Natural killer cell treated with Interleukin-12 subunit alpha and Interleukin-12 subunit beta and Interleukin-15 and Interleukin-18, amount 100 ng/mL, for 72 hours (primary cell): Measurements from ENCODE around the gene BICD1. TPM values are rescaled to one million over a fixed set of nuclear protein-coding genes. Genes with fewer than 3 reads are reported as not detected.

Experiments
- ATAC-seq, 2 donors: fragments of 150-1000 bp; cut with Tn5 transposase in 1 of 2; sonication (Bioruptor Pico), chemical (Tn5 transposase) in 1 of 2; 2 replicates each; pipeline ENCODE4 v1.10.0; 2021
- DNase-seq: peaks from one replicate; pipeline ENCODE4 v3.0.0; 2022; ENCODE audit warnings: low spot score
- H3K27ac Mint-ChIP-seq, 2 donors: 1 replicate in 1 of 2; 2 replicates in 1 of 2; pipeline ENCODE4 v1.8.0; 2022; ENCODE audit warnings: mixed read lengths in 2 of 2, mild to moderate bottlenecking in 1 of 2, moderate library complexity in 1 of 2
- H3K27me3 Mint-ChIP-seq, 2 donors: 1 replicate in 1 of 2; 2 replicates in 1 of 2; pipeline ENCODE4 v1.8.0; 2022; ENCODE audit warnings: mixed read lengths in 2 of 2
- H3K36me3 Mint-ChIP-seq: one replicate; pipeline ENCODE4 v1.8.0; 2022; ENCODE audit warnings: mixed read lengths
- H3K4me1 Mint-ChIP-seq, 2 donors: 1 replicate in 1 of 2; 2 replicates in 1 of 2; pipeline ENCODE4 v1.8.0; 2022; ENCODE audit warnings: low read depth in 2 of 2, mixed read lengths in 2 of 2, mild to moderate bottlenecking in 1 of 2
- H3K4me3 Mint-ChIP-seq: one replicate; pipeline ENCODE4 v1.8.0; 2022; ENCODE audit warnings: mixed read lengths
- H3K9me3 Mint-ChIP-seq: 2 replicates; pipeline ENCODE4 v1.8.0; 2022; ENCODE audit warnings: mixed read lengths
- total RNA-seq, 2 donors: library from RNA; stranded (reverse); gene quantifications; one replicate each; pipeline ENCODE4 v1.2.3, GENCODE V29; 2022

BICD1 gene
- total RNA-seq, 2 donors from 2014 or later = 16.6 to 34.4 TPM

GRCh38 chr12:32285021-32285420, 178.4 kb downstream of the BICD1 start:
- no peak overlapping the region for H3K4me3 Mint-ChIP-seq
- no peaks in the 10 kb centered on the region for H3K9me3 Mint-ChIP-seq
- DNase-seq (no peak), ATAC-seq (no peak)
- no peaks in the 10 kb centered on the region for H3K36me3 Mint-ChIP-seq
- no peaks in the 10 kb centered on the region for H3K27me3 Mint-ChIP-seq
- no peaks in the 10 kb centered on the region for H3K4me1 Mint-ChIP-seq
- no peak overlapping the region for H3K27ac Mint-ChIP-seq

- no peak for ATAC-seq
- Mint-ChIP-seq H3K4me3 (no peak overlapping the region), H3K27me3 (no peaks in the 10 kb centered on the region), H3K36me3 (no peaks in the 10 kb centered on the region), H3K4me1 (no peaks in the 10 kb centered on the region), H3K27ac (no peak overlapping the region), H3K9me3 (no peaks in the 10 kb centered on the region)
- no peak for DNase-seq
These were observed 178.8 kb downstream of the BICD1 start for GRCh38 chr12:32285489-32285888.

DNA sequence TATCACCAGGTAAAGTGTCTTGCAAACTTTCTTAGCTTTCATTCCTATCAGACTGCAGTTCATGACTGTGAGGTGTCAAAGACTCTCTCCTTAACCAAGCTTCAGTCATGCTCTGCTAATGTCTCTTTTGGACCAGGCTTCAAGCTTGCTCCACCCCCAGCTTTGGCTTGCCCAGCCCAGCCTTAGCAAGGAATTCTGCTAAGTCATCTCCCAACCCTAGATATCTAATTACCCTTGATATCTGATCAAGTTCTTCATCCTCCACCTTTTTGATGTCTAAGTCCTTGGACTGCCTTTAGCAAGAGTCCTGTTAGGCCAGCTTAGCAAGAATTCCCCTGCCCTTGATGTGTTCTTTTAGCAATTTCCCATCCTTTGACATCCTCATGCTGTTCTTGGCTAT, 183.8 kb downstream of the BICD1 start:
- Mint-ChIP-seq H3K9me3 (no peaks in the 10 kb centered on the region), H3K4me3 (no peak overlapping the region), H3K27me3 (no peaks in the 10 kb centered on the region), H3K36me3 (no peaks in the 10 kb centered on the region), H3K27ac (no peak overlapping the region), H3K4me1 (no peaks in the 10 kb centered on the region)
- ATAC-seq (no peak), DNase-seq (no peak)

DNA sequence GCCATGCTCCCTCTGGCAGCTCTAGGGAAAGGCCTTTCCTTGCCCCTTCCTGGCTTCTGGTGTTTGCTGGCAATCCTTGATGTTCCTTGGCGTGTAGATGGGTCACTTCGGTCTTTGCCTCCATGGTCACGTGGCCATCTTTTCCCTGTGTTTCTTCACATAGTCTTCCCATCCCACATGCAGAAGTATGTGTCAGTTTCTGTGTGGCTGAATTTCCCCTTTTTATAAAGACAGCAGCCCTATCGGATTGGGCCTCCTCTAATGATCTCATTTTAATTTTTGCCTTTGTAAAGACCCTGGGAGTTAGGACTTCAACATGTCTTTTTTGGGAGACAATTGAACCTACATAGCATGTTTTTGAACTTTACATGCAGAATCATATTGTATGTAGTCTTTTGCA, 185.5 kb downstream of the BICD1 start:
- Mint-ChIP-seq H3K27me3 (no peaks in the 10 kb centered on the region), H3K36me3 (no peaks in the 10 kb centered on the region)

GRCh38 chr12:32293808-32294419, 187.3 kb downstream of the BICD1 start:
- Mint-ChIP-seq H3K9me3 (no peaks in the 10 kb centered on the region), H3K4me1 (no peaks in the 10 kb centered on the region), H3K27me3 (no peaks in the 10 kb centered on the region), H3K27ac (no peak overlapping the region), H3K36me3 (no peaks in the 10 kb centered on the region), H3K4me3 (no peak overlapping the region)
- ATAC-seq (no peak), DNase-seq (no peak)

More for the DNA sequence above, 185.5 kb downstream of the BICD1 start:
- ATAC-seq (no peak), DNase-seq (no peak)
- H3K4me1 Mint-ChIP-seq = no peaks in the 10 kb centered on the region
- H3K9me3 Mint-ChIP-seq = no peaks in the 10 kb centered on the region
- H3K4me3 Mint-ChIP-seq = no peak overlapping the region
- no peak overlapping the region for H3K27ac Mint-ChIP-seq

- no peak overlapping the region for H3K27ac Mint-ChIP-seq
- no peaks in the 10 kb centered on the region for H3K9me3 Mint-ChIP-seq
- H3K36me3 Mint-ChIP-seq = no peaks in the 10 kb centered on the region
- H3K27me3 Mint-ChIP-seq = no peaks in the 10 kb centered on the region
- ATAC-seq (no peak), DNase-seq (no peak)
- no peaks in the 10 kb centered on the region for H3K4me1 Mint-ChIP-seq
- no peak overlapping the region for H3K4me3 Mint-ChIP-seq
These were observed 189.9 kb downstream of the BICD1 start for GRCh38 chr12:32296567-32296966.

DNA sequence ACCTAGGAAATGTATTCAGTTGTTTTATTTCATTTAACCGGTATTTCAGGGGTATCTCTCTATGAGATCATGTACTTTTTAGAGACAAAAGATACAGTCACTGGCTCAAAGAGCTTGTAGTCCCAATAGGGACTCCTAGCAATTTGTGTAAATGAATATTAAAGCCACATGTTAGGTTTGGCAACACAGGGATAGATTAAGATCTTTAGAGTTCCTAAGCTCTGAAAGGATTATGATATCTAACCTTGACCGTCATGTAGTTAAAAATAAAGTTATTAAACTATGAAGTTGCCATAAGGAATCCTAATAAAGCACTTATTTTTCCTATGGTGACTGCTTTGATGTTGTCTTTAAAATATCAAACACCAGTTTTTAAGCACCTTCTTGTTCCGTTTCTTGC, 192.3 kb downstream of the BICD1 start:
- ATAC-seq (no peak), DNase-seq (no peak)
- no peak overlapping the region for H3K4me3 Mint-ChIP-seq
- H3K27me3 Mint-ChIP-seq = no peaks in the 10 kb centered on the region
- H3K4me1 Mint-ChIP-seq = no peaks in the 10 kb centered on the region
- no peaks in the 10 kb centered on the region for H3K9me3 Mint-ChIP-seq
- no peak overlapping the region for H3K27ac Mint-ChIP-seq
- H3K36me3 Mint-ChIP-seq = no peaks in the 10 kb centered on the region

- no peak for DNase-seq
- H3K9me3 Mint-ChIP-seq = no peaks in the 10 kb centered on the region
- H3K27me3 Mint-ChIP-seq = no peaks in the 10 kb centered on the region
- H3K4me1 Mint-ChIP-seq = no peaks in the 10 kb centered on the region
- H3K36me3 Mint-ChIP-seq = no peaks in the 10 kb centered on the region
- H3K4me3 Mint-ChIP-seq = no peak overlapping the region
- H3K27ac Mint-ChIP-seq = no peak overlapping the region
- ATAC-seq = no peak
These were observed 194.6 kb downstream of the BICD1 start for GRCh38 chr12:32301216-32301615.

DNA sequence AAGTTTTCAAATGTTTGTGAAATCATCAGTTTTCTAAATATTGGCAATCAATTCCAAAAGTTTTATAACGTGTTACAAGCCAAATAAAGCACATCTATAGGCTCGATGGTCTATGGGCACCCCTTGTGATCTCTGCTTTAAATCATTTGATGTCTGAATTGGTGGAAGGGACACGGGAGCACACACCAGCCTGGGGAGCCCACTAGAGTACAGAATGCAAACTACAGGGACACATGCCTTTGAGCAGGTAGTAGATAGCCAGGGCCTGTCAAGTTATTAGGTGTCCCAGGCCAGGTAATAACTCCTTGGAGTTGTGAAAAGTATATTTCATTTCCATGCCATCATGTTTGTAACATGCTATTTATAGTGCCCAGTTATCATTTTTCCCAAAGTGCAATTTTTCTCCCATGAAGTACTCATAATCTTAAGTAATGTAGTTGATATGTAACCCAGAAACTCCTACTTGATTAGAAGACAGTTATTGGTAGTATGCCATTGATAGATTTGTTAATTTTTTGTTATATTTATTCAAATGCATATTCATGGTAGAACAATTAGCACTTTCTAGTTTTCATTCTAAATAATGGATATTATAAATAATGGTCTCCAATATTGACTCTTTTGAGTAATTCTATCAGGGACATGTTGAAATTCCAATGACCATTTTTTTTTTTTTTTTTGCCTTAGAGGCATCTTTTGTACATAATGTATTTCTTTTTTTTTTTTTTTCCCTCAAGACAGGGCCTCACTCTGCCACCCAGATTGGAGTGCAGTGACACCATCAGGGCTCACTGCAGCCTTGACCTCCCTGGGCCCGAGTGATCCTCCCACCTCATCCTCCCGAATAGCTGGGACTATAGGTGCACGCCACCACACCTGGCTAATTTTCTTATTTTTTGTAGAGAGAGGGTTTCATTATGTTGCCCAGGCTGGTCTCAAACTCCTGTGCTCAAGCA, 195.8 kb downstream of the BICD1 start:
- no peaks in the 10 kb centered on the region for H3K27me3 Mint-ChIP-seq
- DNase-seq (no peak), ATAC-seq (no peak)
- no peaks in the 10 kb centered on the region for H3K36me3 Mint-ChIP-seq
- no peaks in the 10 kb centered on the region for H3K4me1 Mint-ChIP-seq
- no peak overlapping the region for H3K27ac Mint-ChIP-seq
- H3K4me3 Mint-ChIP-seq = no peak overlapping the region
- H3K9me3 Mint-ChIP-seq = no peaks in the 10 kb centered on the region

DNA sequence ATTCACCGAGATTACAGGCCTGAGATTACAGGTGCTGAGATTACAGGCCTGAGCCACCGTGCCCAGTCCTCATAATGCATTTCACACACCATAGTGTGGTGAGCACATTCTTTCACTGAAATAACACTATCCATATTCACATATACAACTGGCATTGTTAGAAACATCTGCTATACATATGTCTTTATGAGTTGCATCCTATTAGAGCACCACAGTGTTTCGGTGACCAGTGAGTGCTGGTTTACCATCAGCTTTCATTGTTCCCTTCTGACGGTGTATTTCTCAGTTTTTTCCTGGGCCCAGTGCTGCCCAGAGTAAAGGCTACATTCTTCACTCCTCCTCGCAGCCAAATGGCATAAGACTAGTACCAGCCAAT, 196.5 kb downstream of the BICD1 start:
- no peaks in the 10 kb centered on the region for H3K4me1 Mint-ChIP-seq
- no peaks in the 10 kb centered on the region for H3K36me3 Mint-ChIP-seq
- H3K4me3 Mint-ChIP-seq = no peak overlapping the region
- no peaks in the 10 kb centered on the region for H3K9me3 Mint-ChIP-seq
- DNase-seq (no peak), ATAC-seq (no peak)
- no peaks in the 10 kb centered on the region for H3K27me3 Mint-ChIP-seq
- H3K27ac Mint-ChIP-seq = no peak overlapping the region

GRCh38 chr12:32305163-32305562, 198.5 kb downstream of the BICD1 start:
- Mint-ChIP-seq H3K36me3 (no peaks in the 10 kb centered on the region), H3K27ac (no peak overlapping the region), H3K9me3 (no peaks in the 10 kb centered on the region), H3K27me3 (no peaks in the 10 kb centered on the region), H3K4me1 (no peaks in the 10 kb centered on the region), H3K4me3 (no peak overlapping the region)
- DNase-seq (no peak), ATAC-seq (no peak)

DNA sequence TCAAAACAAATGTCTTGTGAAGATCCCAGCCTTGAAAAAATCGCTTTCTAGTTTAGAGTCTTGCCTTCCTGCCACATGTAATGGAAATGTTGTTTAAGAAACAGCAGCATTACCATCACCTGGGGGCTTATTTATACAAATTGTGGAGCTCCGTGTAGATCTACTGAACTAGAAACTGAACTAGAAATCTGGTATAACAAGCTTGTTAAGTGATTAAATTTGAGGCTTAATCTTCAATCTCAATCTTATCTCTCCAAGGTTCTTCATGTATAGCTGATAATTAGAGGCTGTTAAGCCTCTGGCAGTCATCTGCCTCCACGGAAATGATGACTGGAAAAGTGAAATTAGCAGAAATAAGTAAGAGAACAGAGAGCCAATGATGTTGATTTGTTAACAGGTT, 200.7 kb downstream of the BICD1 start:
- DNase-seq (no peak), ATAC-seq (no peak)
- Mint-ChIP-seq H3K27ac (no peak overlapping the region), H3K9me3 (no peaks in the 10 kb centered on the region), H3K27me3 (no peaks in the 10 kb centered on the region), H3K4me1 (peaks cover 2 to 3% of the 10 kb centered on the region in 2 donors), H3K4me3 (no peak overlapping the region), H3K36me3 (no peaks in the 10 kb centered on the region)

GRCh38 chr12:32309811-32310736, 203.4 kb downstream of the BICD1 start:
- no peaks in the 10 kb centered on the region for H3K9me3 Mint-ChIP-seq
- H3K4me1 Mint-ChIP-seq = peaks cover 2 to 3% of the 10 kb centered on the region in 2 donors
- DNase-seq (no peak), ATAC-seq (no peak)
- H3K36me3 Mint-ChIP-seq = no peaks in the 10 kb centered on the region
- H3K27me3 Mint-ChIP-seq = no peaks in the 10 kb centered on the region
- H3K4me3 Mint-ChIP-seq = no peak overlapping the region
- H3K27ac Mint-ChIP-seq = no peak overlapping the region
